PC-9 (cell line): ENCODE data around the gene TSSK6.

Experiments
- CTCF ChIP-seq: fragments of 200-600 bp; sonication (generic); conservative IDR thresholded peaks from 2 replicates; pipeline ENCODE4 v1.6.1; 2017; ENCODE audit warnings: mixed run types, antibody characterized with exemption, mild to moderate bottlenecking, moderate library complexity
- EZH2 ChIP-seq: fragments of 200-600 bp; sonication (generic); IDR thresholded peaks from 2 replicates; pipeline ENCODE4 v1.8.0; 2017; ENCODE audit warnings: antibody characterized with exemption, low read depth

- no peak for TF ChIP-seq CTCF
- TF ChIP-seq EZH2, result no peak
Observed at GRCh38 chr19:19529783-19530422, 14.6 kb upstream of the TSSK6 start.
